Measurements from ENCODE around the gene CAMTA1.

DNA sequence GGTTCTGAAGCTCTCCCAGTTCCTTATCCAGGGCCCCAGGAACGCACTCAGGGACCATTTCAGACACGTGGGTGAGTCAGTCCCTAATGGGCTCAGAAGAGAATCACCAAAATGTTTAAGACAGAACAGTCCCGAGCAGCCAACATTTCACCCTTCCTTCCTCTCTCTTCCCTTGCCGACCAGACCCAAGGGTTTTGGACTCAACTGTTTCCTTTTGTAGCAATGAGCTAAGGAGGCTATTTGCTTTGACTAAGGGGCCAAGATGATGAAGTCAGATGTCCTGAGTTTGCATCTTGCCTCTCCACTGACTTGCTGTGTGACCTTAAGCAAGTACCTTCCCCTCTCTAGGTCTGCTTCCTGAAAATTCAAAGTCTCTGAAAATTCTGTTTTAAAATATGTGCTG is 513.5 kb downstream of the CAMTA1 start:
- TF ChIP-seq EP300 (IDR thresholded peaks at IDR 0.05) (no peak), POLR2AphosphoS5 (IDR thresholded peaks at IDR 0.05) (no peak)

Measured in upper lobe of left lung (tissue), 4 donors.